CD4-positive, alpha-beta T cell treated with Interferon gamma for 1 hour (primary cell): ENCODE measurements around the gene GABPB2.

Experiments
- DNase-seq: peaks from one replicate; pipeline ENCODE4 v3.0.0-alpha.2; 2020

Gene GABPB2

GRCh38 chr1:151134991-151135390 is 64.4 kb downstream of the GABPB2 start:
- no peak for DNase-seq

- DNase-seq: no peak
Measured at GRCh38 chr1:151135433-151136385, 65.1 kb downstream of the GABPB2 start.

DNA sequence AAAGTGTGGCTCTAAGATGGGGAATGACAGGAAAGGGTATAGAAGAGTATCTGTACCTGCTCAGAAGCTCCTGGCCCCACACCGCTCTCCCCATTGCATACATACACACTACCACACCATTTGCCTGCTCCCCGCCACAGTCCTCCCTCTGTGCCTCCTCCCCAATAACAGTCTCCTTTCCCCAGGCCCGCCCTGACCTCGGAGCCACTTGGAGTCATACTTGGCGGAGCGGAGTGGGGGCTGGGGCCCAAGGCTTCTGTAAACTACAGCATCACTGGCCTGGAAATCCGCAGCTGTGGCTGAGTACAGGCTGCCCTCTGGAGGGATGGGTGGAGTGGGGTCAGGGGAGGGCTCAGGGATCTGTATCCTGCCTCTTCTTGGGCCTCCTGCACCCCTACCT is 67.2 kb downstream of the GABPB2 start:
- no peak for DNase-seq

DNA sequence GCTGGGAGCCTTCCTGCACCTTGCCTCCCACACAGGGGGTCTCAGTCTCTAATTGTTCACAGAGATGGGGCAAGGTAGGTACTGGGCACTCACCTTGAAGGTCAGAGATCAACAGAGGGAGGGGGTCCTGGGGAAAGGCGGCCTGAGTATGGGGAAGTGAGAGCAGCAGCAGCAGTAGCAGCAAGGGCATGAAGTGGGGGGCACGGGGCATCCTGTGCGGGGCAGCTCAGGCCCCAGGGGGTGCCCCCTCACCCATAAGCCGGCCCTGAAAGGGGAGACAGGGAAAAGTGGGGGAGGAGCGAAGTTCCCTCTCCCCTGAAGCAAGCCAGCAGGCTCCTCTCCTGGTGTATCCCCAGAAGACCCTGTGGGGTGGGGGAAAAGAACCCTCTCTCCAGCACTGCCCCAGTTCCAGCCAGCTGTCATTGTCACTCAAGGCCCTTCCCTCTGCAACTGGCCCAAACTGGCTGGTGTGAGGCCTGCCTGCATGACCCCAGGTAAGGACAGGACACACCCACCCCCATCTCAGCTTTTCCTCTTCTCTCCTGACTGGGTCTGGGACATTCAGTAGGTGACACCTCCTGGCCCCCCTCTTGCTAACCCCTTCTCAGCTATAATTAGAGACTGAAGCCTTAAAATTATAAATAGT is 72.0 kb downstream of the GABPB2 start:
- DNase-seq: no peak

DNA sequence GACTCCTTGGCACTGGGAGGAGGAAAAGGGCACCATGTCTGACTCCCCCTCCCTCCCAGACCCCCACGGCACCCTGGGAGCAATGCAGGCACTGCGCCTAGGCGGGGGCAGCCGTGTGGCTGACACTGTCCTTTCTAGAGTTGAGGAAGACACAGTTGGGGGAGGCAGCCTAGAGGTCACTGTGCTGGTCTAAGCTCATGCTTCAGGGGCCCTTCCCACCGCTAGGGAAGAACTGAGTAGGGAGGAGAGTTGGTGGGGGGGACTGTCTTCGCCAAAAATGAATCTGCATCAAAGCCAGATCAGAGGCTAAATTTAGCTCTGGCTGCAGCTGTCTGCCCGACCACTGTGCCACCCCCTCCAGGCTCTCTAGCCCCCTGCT is 72.5 kb downstream of the GABPB2 start:
- no peak for DNase-seq

DNA sequence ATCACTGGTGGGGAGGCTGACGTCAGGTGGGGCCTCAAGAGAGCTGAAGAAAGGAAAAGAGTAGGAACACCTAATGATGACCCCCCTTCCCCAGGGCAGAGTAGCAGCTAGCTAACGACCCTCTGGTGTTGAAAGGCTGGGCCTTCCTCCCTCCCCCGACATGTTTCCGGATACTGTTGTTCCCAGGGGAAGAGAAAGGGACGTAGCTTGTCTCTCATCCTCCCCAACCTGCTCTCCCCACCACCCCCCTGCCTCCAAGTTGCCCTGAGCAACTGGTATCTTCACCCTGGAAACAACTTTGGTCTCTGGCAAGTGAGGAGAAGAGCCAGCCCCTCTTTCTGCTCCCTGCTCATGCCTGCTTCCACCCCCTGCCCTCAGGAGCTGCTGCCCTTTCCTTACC is 73.4 kb downstream of the GABPB2 start:
- DNase-seq: no peak

- no peak for DNase-seq
Measured at GRCh38 chr1:151144474-151145303, 74.1 kb downstream of the GABPB2 start.

DNA sequence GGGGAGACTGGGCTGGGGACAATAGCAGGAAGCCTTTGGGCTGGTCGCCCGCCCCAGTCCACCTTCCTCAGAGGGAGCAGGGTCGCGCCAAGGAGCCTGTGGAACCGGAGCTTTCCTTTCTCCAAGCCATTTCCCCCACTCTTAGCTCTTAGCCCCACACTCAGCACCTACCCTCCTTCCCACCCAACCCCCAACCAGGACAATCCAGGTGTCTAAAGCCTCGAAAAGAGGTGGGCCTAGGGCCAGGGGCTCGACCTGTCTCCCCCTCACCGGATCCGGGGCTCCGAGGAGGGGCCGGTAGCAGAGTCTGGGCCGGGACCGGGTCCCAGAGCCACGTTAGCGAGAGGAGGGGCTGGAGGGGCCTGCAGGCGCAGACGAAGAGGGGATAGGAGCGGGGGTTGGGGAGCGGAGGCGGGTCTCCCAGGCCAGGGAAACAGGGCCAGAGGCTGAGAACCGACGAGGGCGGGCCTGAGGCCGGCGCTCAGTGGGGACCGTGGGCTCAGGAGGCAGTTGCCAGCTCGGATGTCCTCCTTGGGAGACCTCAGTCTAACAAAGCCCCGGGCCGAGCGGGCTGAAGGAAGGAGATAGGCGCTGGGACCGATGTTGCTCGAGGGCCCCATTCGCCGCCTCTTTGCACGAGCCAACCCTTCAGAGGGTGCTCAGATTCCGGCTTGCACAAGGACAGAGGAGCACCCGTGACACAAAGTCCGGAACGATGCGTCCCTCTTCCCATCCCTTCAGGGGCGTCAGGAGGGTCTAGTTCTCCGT is 74.9 kb downstream of the GABPB2 start:
- DNase-seq: no peak

DNA sequence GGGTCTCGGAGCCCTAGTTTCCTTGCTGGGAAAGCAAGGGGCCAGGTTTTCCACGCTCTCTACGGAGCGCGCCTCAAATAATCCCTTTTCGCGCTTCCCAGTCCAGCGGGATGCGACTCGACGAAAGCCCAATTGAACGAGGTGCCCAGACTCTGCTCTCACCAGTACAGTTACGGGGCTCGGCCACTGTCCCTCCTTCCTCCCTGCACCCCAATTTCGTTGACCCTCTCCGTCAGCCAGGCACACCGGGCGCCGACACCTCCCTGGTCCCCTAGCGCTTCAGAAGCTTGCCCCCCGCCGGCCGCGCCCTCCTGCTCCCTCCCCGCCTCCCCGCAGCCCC is 75.5 kb downstream of the GABPB2 start:
- no peak for DNase-seq

DNA sequence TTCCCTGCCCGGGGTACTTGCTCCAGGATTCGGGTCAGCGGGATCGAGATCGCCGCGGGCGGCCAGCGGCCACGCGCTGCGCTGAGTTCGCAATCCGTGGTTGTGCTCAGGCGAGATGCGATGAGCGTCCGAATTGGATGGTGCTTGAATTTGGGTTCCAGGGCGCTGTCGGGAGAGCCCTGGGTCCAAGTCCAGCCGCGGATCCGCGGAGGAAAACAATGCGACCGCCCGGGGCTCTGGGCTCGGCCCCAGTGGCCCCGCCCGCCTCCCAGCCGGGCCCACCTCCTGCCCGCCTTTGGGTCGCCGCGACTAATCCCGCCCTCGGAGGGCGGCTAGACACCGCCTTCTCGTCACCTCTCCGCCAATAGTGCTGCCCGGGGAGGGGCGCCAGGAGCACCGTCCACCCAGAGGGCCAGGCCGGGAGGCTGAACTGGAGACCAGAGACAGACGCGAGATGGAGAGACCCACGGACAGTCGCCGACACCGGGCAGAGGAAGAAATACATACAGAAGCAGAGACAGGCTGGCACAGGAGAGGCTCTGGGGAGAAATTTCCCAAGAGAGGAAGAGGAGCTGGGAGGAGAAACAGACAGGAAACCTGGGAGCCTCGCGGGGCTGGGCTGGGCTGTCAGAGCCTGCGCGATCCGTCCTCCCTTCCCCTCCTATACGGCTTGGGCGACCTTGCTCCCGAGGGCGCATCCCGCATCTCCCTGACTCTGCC is 76.0 kb downstream of the GABPB2 start, which contains the start of gene SEMA6C:
TSS of gene SEMA6C (minus strand) at position 220 of the 720 bp plus-strand sequence. CDS start 4,010 bp downstream, outside the sequence.
- peak; percentile 84 for DNase-seq

GRCh38 chr1:151147132-151147503 is 76.6 kb downstream of the GABPB2 start:
- no peak for DNase-seq

- no peak for DNase-seq
Measured at GRCh38 chr1:151147665-151148064, 77.1 kb downstream of the GABPB2 start.

GRCh38 chr1:151156515-151156819 is 85.9 kb downstream of the GABPB2 start, which contains the start of gene TNFAIP8L2:
Gene TNFAIP8L2 (plus strand): TSS chr1:151156649. CDS start chr1:151158698, 2,049 bp downstream.
- DNase-seq: peak; percentile 70

DNA sequence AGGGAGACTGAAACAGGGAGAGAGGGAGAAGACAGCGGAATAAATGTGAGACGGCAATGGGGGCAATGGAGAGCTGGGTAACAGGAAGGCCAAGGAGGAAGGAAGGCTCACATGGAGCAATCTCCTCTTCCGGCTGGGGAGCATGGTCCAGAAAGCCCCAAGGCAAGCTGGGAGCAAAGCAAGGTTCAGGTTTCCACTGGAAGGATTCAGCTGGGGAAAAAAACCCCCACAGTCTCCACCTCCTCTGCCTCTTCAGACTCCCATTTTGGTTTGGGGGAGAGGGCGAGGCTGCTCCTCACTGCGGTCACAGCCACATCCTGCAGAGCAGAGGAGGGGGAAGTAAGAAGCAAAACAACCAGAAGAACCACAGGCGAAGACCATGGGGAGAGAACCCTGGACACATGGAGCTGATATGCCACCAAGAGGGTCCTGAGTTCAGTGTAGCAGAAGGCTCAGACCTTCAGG is 86.5 kb downstream of the GABPB2 start:
- DNase-seq: peak; percentile 50

- no peak for DNase-seq
Measured at GRCh38 chr1:151158326-151158725, 87.8 kb downstream of the GABPB2 start.

GRCh38 chr1:151158751-151159251 is 88.2 kb downstream of the GABPB2 start:
- DNase-seq: no peak

DNA sequence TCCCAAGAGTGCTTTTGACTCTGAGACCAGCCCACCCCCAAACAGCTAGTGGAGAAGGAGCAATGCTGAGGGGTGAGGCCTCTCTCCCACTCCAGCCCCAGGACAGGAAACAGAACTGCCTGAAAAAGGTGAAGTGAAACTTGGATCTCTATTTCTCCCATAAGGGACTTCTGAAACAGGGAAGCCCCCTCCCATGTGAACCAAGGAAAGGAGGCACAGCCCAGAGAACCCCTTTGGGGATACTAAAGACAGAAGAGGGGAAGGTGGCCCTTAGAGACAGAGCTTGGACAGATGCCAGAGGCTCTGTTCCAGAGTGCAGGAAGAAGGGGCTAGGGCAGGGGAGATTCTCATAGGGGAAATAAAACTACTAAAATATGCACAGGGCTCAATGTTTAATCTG is 88.8 kb downstream of the GABPB2 start:
- DNase-seq: no peak

GRCh38 chr1:151164732-151165280 is 94.2 kb downstream of the GABPB2 start:
- no peak for DNase-seq

GRCh38 chr1:151165281-151165737 is 94.7 kb downstream of the GABPB2 start:
- no peak for DNase-seq

DNA sequence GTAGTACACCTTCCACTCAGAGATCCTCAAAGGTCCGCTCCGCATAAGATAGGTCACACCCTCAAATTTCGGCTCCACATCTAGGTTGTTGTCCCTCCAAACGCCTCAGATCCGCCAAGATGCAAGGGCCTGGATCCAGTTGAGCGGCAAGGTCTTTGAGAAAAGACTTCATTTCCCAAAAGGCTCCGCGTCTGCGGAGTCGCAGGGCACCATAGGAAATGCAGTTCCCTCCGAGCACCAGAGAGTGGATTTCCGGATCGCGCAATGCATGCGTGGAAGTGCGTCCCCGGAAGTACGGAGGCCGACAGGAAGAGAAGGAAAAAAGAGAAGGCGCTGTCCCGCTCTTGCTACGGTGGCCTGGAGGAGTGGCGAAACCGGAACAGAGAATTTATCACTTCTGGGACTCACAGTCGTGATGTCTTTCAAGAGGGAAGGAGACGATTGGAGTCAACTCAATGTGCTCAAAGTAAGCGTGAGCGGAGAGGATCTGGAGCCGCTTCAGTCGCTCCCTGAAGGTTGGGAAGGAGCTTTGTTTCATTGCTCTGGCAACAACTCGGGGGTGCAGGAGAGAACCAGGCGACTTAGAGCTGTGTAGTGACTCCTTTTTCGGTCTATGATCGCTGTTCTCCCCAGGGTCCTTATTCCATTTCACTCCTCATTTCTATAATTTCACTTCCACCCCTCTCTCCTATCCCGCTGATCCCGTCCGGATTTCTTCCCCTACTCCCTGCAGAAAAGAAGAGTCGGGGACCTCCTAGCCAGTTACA is 95.4 kb downstream of the GABPB2 start, which contains the start of the genes LYSMD1 and SCNM1:
TSS of gene LYSMD1 (minus strand) at position 165 of the 767 bp plus-strand sequence. CDS start 644 bp downstream, outside the sequence.
TSS of gene SCNM1 (plus strand) at position 407 of the 767 bp plus-strand sequence. CDS start at position 416, 9 bp downstream.
- peak; percentile 96 for DNase-seq
